ENCODE measurements around the gene CCDC71. TPM values are rescaled to one million over a fixed set of nuclear protein-coding genes. Genes with fewer than 3 reads are reported as not detected.

CCDC71 gene
- total and polyA plus RNA-seq, 2 of the 13 experiments (the other 11 are each of a cell fraction or from before 2014, with no cell fraction given), result 9.7 to 14.3 TPM

DNA sequence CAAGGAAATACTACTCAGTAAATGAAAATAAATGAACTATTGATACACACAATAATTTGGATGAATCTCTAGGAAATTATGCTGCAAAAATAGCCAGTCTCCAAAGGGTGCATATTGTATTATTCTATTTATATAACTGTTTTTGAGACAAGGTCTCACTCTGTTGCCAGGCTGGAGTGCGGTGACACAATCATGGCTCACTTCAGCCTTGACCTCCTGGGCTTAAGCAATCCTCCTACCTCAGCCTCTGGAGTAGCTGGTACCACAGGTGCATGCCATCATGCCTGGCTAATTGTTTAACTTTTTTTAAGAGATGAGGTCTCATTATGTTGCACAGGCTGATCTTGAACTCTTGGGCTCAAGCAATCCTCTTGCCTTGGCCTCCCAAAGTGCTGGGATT, 17.7 kb upstream of the CCDC71 start:
- no peaks in the 10 kb centered on the region; a peak in 1 of 5 replicates for H3K27me3 ChIP-seq (ENCODE audit: control insufficient read depth in 1 of 2, insufficient read depth in 2 of 2, low read length in 2 of 2)
- CTCF ChIA-PET (ENCODE audit: low intra/inter-chr PET ratio, low total read pairs), result no interaction called here
- no peak overlapping the region for H2AFZ ChIP-seq (ENCODE audit: low read length)
- DNase-seq (ENCODE audit: low spot score), result peak; percentile 45
- peak; percentile 60 for FAIRE-seq
- H3K4me2 ChIP-seq (ENCODE audit: low read depth, low read length), result no peak overlapping the region
- peaks cover 26% of the 10 kb centered on the region for H3K4me1 ChIP-seq (ENCODE audit: insufficient read depth, low read length)
- no peak overlapping the region for H3K9ac ChIP-seq (ENCODE audit: insufficient read depth, low read depth, low read length)
- no peaks in the 10 kb centered on the region for H4K20me1 ChIP-seq (ENCODE audit: insufficient read depth, low read length)
- no peak overlapping the region for H3K27ac ChIP-seq (ENCODE audit: extremely low read length, insufficient read depth, low read length)
- in situ Hi-C loops (cut with HindIII; ENCODE audit: extremely low pct_ligation_motif_present, low pct_unique_long_range_greater_than_20kb) (no loop called here), intact Hi-C loops (cut with micrococcal nuclease; ENCODE audit: unreplicated experiment) (no loop called here)
- POLR2A ChIA-PET, result interaction anchor here (1.1 to 1.3 kb wide), 2 partner anchors 13 to 55 kb away, joined by 4 read pairs; partner anchors contain the start of gene KLHDC8B
- no TSS peak for BruUV-seq (replicated peaks)
- H3K36me3 ChIP-seq (replicated peaks in 1 of 2; ENCODE audit: control insufficient read depth in 1 of 2, insufficient read depth in 2 of 2, low read length in 2 of 2), result no peaks in the 10 kb centered on the region
- no peaks in the 10 kb centered on the region for H3K79me2 ChIP-seq (ENCODE audit: insufficient read depth, low read length)
- 0% methylated on average over 1 of the region's 1 CpG for WGBS (ENCODE audit: low lambda C conversion rate)
- no peak overlapping the region for H3K4me3 ChIP-seq (replicated peaks in 1 of 3; ENCODE audit: insufficient read depth in 1 of 3, low read depth in 2 of 3, low read length in 3 of 3)
- ATAC-seq, result peak; percentile 57; the same call in 2 of the 3 replicates
- no peaks in the 10 kb centered on the region for H3K9me3 ChIP-seq (ENCODE audit: low read length)
- TF ChIP-seq, protein P1, sequence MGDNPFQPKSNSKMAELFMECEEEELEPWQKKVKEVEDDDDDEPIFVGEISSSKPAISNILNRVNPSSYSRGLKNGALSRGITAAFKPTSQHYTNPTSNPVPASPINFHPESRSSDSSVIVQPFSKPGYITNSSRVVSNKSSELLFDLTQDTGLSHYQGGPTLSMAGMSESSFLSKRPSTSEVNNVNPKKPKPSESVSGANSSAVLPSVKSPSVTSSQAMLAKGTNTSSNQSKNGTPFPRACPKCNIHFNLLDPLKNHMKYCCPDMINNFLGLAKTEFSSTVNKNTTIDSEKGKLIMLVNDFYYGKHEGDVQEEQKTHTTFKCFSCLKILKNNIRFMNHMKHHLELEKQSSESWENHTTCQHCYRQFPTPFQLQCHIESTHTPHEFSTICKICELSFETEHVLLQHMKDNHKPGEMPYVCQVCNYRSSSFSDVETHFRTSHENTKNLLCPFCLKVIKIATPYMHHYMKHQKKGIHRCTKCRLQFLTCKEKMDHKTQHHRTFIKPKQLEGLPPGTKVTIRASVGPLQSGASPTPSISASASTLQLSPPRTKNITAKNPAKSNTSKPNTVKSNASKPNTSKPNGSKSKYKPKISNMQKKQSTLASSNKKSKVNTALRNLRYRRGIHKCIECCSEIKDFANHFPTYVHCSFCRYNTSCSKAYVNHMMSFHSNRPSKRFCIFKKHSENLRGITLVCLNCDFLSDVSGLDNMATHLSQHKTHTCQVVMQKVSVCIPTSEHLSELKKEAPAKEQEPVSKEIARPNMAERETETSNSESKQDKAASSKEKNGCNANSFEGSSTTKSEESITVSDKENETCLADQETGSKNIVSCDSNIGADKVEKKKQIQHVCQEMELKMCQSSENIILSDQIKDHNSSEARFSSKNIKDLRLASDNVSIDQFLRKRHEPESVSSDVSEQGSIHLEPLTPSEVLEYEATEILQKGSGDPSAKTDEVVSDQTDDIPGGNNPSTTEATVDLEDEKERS (CRISPR knock-in tag; IDR thresholded peaks at IDR 0.05), result no peak
- TF ChIP-seq, protein P2, sequence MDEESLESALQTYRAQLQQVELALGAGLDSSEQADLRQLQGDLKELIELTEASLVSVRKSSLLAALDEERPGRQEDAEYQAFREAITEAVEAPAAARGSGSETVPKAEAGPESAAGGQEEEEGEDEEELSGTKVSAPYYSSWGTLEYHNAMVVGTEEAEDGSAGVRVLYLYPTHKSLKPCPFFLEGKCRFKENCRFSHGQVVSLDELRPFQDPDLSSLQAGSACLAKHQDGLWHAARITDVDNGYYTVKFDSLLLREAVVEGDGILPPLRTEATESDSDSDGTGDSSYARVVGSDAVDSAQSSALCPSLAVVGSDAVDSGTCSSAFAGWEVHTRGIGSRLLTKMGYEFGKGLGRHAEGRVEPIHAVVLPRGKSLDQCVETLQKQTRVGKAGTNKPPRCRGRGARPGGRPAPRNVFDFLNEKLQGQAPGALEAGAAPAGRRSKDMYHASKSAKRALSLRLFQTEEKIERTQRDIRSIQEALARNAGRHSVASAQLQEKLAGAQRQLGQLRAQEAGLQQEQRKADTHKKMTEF (CRISPR knock-in tag; IDR thresholded peaks at IDR 0.05), result peak; percentile 45; the same call in 1 of the 2 replicates
- TF ChIP-seq REL (CRISPR knock-in tag; conservative IDR thresholded peaks at IDR 0.05) (no peak), SOX6 (IDR thresholded peaks at IDR 0.05) (no peak), SOX6 (CRISPR knock-in tag; IDR thresholded peaks at IDR 0.05) (peak; percentile 59), TARDBP (CRISPR knock-in tag; IDR thresholded peaks at IDR 0.05) (no peak), ZNF496 (CRISPR knock-in tag; IDR thresholded peaks at IDR 0.05; ENCODE audit: insufficient replicate concordance) (no peak), NR2F6 (IDR thresholded peaks at IDR 0.05) (peak; percentile 89), NR2F6 (CRISPR knock-in tag; IDR thresholded peaks at IDR 0.05) (peak; percentile 97), RXRA (CRISPR knock-in tag; IDR thresholded peaks at IDR 0.05) (peak; percentile 60; the same call in 1 of the 2 replicates), NR2F2 (IDR thresholded peaks at IDR 0.05; ENCODE audit: borderline replicate concordance, low read depth) (no peak), ZFP36L1 (CRISPR knock-in tag; IDR thresholded peaks at IDR 0.05) (no peak), CCAR2 (optimal IDR thresholded peaks at IDR 0.05; ENCODE audit: low read depth, low read length) (no peak), ZSCAN22 (CRISPR knock-in tag; IDR thresholded peaks at IDR 0.05) (no peak), ZNF652 (CRISPR knock-in tag; IDR thresholded peaks at IDR 0.05; ENCODE audit: borderline replicate concordance, low read depth) (peak; percentile 74; the same call in 1 of the 2 replicates), TEAD3 (CRISPR knock-in tag; optimal IDR thresholded peaks at IDR 0.05; ENCODE audit: borderline replicate concordance) (peak; percentile 59), ARID2 (CRISPR knock-in tag; IDR thresholded peaks at IDR 0.05; ENCODE audit: borderline replicate concordance) (no peak), ZFP36 (IDR thresholded peaks at IDR 0.05; ENCODE audit: borderline replicate concordance, low read depth, low read length, partially characterized antibody) (no peak)
- TF ChIP-seq, protein P3, sequence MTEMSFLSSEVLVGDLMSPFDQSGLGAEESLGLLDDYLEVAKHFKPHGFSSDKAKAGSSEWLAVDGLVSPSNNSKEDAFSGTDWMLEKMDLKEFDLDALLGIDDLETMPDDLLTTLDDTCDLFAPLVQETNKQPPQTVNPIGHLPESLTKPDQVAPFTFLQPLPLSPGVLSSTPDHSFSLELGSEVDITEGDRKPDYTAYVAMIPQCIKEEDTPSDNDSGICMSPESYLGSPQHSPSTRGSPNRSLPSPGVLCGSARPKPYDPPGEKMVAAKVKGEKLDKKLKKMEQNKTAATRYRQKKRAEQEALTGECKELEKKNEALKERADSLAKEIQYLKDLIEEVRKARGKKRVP (CRISPR knock-in tag; IDR thresholded peaks at IDR 0.05), result 0 out of 4 replicates have a peak, but pooled peaks of 1 of the 2 experiments have one; percentile 19
- TF ChIP-seq, protein P4, sequence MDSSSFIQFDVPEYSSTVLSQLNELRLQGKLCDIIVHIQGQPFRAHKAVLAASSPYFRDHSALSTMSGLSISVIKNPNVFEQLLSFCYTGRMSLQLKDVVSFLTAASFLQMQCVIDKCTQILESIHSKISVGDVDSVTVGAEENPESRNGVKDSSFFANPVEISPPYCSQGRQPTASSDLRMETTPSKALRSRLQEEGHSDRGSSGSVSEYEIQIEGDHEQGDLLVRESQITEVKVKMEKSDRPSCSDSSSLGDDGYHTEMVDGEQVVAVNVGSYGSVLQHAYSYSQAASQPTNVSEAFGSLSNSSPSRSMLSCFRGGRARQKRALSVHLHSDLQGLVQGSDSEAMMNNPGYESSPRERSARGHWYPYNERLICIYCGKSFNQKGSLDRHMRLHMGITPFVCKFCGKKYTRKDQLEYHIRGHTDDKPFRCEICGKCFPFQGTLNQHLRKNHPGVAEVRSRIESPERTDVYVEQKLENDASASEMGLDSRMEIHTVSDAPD (CRISPR knock-in tag; IDR thresholded peaks at IDR 0.05), result no peak

Measured in HepG2 (cell line).